Subcutaneous abdominal adipose tissue (tissue), 5 donors: Measurements from ENCODE around the gene CTIF.

Source experiments
- H3K27ac ChIP-seq: one replicate; pipeline ENCODE4 v1.7.0; 2013; ENCODE audit warnings: low read depth, mild to moderate bottlenecking, inconsistent platforms, low read length, moderate library complexity
- H3K27me3 ChIP-seq, 5 donors: one replicate each; pipeline ENCODE4 v1.7.0; 2013; ENCODE audit warnings: low read length in 5 of 5, inconsistent platforms in 1 of 5; ENCODE audit not compliant: control insufficient read depth in 5 of 5, insufficient read depth in 4 of 5
- H3K36me3 ChIP-seq, 5 donors: one replicate each; pipeline ENCODE4 v1.7.0; 2013; ENCODE audit warnings: low read length in 5 of 5; ENCODE audit not compliant: control insufficient read depth in 5 of 5, insufficient read depth in 5 of 5
- H3K4me1 ChIP-seq, 5 donors: one replicate each; pipeline ENCODE4 v1.7.0; 2013; ENCODE audit warnings: low read length in 5 of 5, mild to moderate bottlenecking in 3 of 5, moderate library complexity in 1 of 5; ENCODE audit not compliant: control insufficient read depth in 5 of 5, insufficient read depth in 5 of 5
- H3K4me3 ChIP-seq, 5 donors: one replicate each; pipeline ENCODE4 v1.7.0; 2013; ENCODE audit warnings: low read length in 5 of 5, low read depth in 1 of 5
- H3K9ac ChIP-seq, 5 donors: one replicate each; pipeline ENCODE4 v1.7.0; 2013; ENCODE audit warnings: low read length in 5 of 5, mild to moderate bottlenecking in 4 of 5, moderate library complexity in 3 of 5
- H3K9me3 ChIP-seq, 5 donors: one replicate each; pipeline ENCODE4 v1.7.0; 2013; ENCODE audit warnings: low read length in 5 of 5; ENCODE audit not compliant: control insufficient read depth in 5 of 5
- donor health status: healthy.
- donor health status: healthy.
- donor health status: healthy.
- donor health status: healthy.
- donor health status: healthy.

The CTIF gene

GRCh38 chr18:48838921-48839818, 300.3 kb downstream of the CTIF start:
- Histone ChIP-seq H3K9ac (peak overlapping the region in 2 of 5 donors; percentile 37 to 48), H3K27me3 (no peaks in the 10 kb centered on the region), H3K9me3 (no peaks in the 10 kb centered on the region), H3K36me3 (peaks cover 0 to 14% (median 2%) of the 10 kb centered on the region in 5 donors), H3K27ac (peak overlapping the region; percentile 84), H3K4me3 (no peak overlapping the region), H3K4me1 (peaks cover 9 to 72% (median 69%) of the 10 kb centered on the region in 5 donors)

GRCh38 chr18:48839819-48840490, 301.1 kb downstream of the CTIF start:
- Histone ChIP-seq H3K9ac (no peak overlapping the region), H3K27me3 (no peaks in the 10 kb centered on the region), H3K27ac (peak overlapping the region; percentile 84), H3K36me3 (peaks cover 0 to 14% (median 2%) of the 10 kb centered on the region in 5 donors), H3K9me3 (no peaks in the 10 kb centered on the region), H3K4me1 (peaks cover 8 to 71% (median 69%) of the 10 kb centered on the region in 5 donors), H3K4me3 (no peak overlapping the region)

- H3K27me3 ChIP-seq = no peaks in the 10 kb centered on the region
- H3K4me3 ChIP-seq = no peak overlapping the region
- peak overlapping the region; percentile 84 for H3K27ac ChIP-seq
- H3K36me3 ChIP-seq = peaks cover 0 to 10% (median 1%) of the 10 kb centered on the region in 5 donors
- peaks cover 7 to 69% (median 67%) of the 10 kb centered on the region in 5 donors for H3K4me1 ChIP-seq
- H3K9ac ChIP-seq = no peak overlapping the region
- no peaks in the 10 kb centered on the region for H3K9me3 ChIP-seq
Measured at GRCh38 chr18:48840491-48840877, 301.7 kb downstream of the CTIF start.

GRCh38 chr18:48841381-48842258, 302.8 kb downstream of the CTIF start:
- Histone ChIP-seq H3K27ac (peak overlapping the region; percentile 84), H3K9ac (peak overlapping the region in 3 of 5 donors; percentile 8 to 59 (median 53)), H3K4me3 (no peak overlapping the region), H3K4me1 (peaks cover 7 to 69% (median 66%) of the 10 kb centered on the region in 5 donors), H3K27me3 (no peaks in the 10 kb centered on the region), H3K9me3 (no peaks in the 10 kb centered on the region), H3K36me3 (peaks cover 0 to 7% (median 0%) of the 10 kb centered on the region in 5 donors)

- Histone ChIP-seq H3K4me1 (peaks cover 7 to 69% (median 66%) of the 10 kb centered on the region in 5 donors), H3K4me3 (no peak overlapping the region), H3K27ac (peak overlapping the region; percentile 84), H3K36me3 (peaks cover 0 to 4% (median 0%) of the 10 kb centered on the region in 5 donors), H3K9ac (peak overlapping the region in 3 of 5 donors; percentile 8 to 59 (median 53)), H3K9me3 (no peaks in the 10 kb centered on the region), H3K27me3 (no peaks in the 10 kb centered on the region)
Measured at GRCh38 chr18:48842259-48843061, 303.6 kb downstream of the CTIF start.

- Histone ChIP-seq H3K4me1 (peaks cover 9 to 76% (median 67%) of the 10 kb centered on the region in 5 donors), H3K9me3 (no peaks in the 10 kb centered on the region), H3K4me3 (no peak overlapping the region), H3K36me3 (peaks cover 0 to 4% (median 0%) of the 10 kb centered on the region in 5 donors), H3K27ac (peak overlapping the region; percentile 84), H3K9ac (no peak overlapping the region), H3K27me3 (no peaks in the 10 kb centered on the region)
Measured at GRCh38 chr18:48843162-48843561, 304.3 kb downstream of the CTIF start.

- Histone ChIP-seq H3K4me1 (peaks cover 10 to 77% (median 62%) of the 10 kb centered on the region in 5 donors), H3K9me3 (no peaks in the 10 kb centered on the region), H3K4me3 (no peak overlapping the region), H3K36me3 (peaks cover 0 to 8% (median 0%) of the 10 kb centered on the region in 5 donors), H3K27ac (no peak overlapping the region), H3K27me3 (no peaks in the 10 kb centered on the region), H3K9ac (no peak overlapping the region)
Measured at GRCh38 chr18:48843596-48843995, 304.8 kb downstream of the CTIF start.

GRCh38 chr18:48844271-48844670, 305.4 kb downstream of the CTIF start:
- Histone ChIP-seq H3K4me1 (peaks cover 10 to 70% (median 55%) of the 10 kb centered on the region in 5 donors), H3K9me3 (no peaks in the 10 kb centered on the region), H3K27ac (no peak overlapping the region), H3K27me3 (no peaks in the 10 kb centered on the region), H3K36me3 (peaks cover 0 to 5% (median 0%) of the 10 kb centered on the region in 5 donors), H3K9ac (no peak overlapping the region), H3K4me3 (no peak overlapping the region)

GRCh38 chr18:48845174-48845573, 306.3 kb downstream of the CTIF start:
- peaks cover 13 to 67% (median 52%) of the 10 kb centered on the region in 5 donors for H3K4me1 ChIP-seq
- no peak overlapping the region for H3K4me3 ChIP-seq
- H3K9ac ChIP-seq = no peak overlapping the region
- no peak overlapping the region for H3K27ac ChIP-seq
- H3K27me3 ChIP-seq = no peaks in the 10 kb centered on the region
- H3K36me3 ChIP-seq = peaks cover 0 to 5% (median 0%) of the 10 kb centered on the region in 5 donors
- no peaks in the 10 kb centered on the region for H3K9me3 ChIP-seq
